ENCODE data around the gene EML5. TPM values are rescaled to one million over a fixed set of nuclear protein-coding genes. Genes with fewer than 3 reads are reported as not detected.

The EML5 gene
- total RNA-seq, 2 experiments from 2014 or later, result 3.8 to 3.9 TPM

DNA sequence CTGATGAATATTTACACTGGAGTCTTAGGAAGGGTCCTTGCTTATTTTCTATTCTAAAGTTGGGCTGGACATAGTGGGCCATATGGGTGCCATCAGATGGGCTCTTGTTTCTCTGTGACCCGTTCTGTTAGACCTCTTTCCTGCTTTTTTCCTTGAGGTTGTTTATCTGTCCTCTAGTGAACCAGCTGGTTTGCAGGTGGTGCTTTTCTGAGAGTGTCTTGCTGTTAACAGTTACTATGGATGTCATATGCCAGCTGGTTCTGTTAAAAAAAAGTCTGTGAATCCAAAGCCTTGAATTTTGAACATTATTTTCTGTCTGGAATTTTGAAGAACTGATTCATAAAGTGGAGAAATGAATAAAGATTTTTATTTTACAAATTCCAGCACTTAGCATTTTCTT lies 200.7 kb downstream of the EML5 start:
- POLR2A ChIA-PET, result no interaction called here
- CTCF ChIA-PET, result no interaction called here

DNA sequence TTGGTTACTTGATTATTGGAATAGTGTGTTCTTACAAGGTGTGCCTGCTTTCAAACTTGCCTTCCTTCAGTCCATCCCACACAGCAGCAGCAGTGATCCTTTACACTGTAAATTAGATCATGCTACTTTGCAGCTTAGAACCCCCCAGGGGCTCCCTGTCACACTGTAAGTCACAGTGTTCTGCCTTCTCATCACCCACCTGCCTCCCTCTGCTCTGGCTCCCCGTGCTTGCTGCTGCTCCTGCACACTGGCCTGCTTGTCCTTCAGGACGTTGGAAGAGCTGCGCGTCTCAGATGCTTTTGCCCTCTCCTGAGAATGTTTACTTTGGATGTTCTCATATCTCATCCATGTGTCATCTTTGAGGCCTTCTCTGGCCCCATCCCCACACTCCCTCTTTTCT lies 202.6 kb downstream of the EML5 start:
- POLR2A ChIA-PET, result no interaction called here
- CTCF ChIA-PET, result no interaction called here

DNA sequence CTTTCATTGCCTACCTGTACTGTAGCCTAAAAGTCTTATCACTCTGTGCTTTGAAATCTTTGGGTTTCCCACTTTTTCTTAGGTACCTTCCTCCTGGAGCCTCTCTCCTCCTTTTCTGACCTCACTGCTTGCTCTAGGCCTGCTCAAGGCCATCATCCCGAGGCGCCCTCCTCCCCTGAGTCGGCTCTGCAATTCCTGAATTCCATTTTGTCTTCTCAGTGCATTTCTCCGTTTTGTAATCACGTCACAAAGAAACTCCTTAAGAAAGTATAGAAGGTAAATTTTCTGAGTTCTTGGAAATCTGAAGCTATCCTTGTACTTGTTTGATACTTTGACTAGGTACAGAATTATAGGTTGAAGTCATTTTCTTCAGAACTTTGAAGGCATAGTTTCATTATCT lies 204.7 kb downstream of the EML5 start:
- POLR2A ChIA-PET, result no interaction called here
- CTCF ChIA-PET, result no interaction called here

DNA sequence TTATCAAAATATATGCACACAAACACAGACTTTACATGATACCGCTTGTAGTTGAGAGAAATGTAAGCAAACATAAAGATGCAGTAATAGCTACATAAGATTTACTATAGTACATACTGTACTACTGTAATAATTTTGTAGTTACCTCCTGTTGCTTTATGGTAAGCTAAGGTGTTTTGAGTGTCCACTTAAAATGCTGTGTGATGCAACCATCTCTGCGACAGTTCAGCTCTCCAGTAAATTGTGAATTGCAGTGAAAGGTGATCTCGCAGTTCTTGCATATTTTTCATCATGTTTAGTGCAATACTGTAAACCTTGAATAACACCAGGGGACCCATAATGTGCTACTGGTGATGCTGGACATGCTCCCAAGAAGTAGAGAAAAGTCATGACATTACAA lies 208.3 kb downstream of the EML5 start:
- ChIA-PET CTCF (interaction anchor here (1.8 kb wide), 1 partner anchor 10 kb away, joined by 4 read pairs; no protein-coding TSS in a partner anchor), POLR2A (no interaction called here)

DNA sequence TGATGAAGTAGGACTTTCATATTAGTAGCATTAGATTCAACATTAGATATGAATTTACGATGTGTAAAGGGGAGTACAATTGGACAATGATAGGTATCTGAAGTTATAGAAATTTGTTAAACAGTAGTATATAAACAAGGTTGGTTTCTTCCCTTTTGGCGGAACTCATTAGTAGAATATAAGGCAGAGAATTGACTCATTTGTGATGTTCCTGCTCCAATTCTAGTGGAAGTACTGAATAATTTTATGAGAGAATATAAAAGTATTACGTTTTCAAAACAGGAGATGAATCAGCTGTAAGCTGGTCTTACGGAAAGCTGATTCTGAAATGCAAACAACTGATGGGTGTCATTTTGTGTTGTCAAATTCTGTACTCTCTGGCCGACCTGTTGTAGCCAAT lies 216.5 kb downstream of the EML5 start:
- POLR2A ChIA-PET, result no interaction called here
- CTCF ChIA-PET, result no interaction called here

DNA sequence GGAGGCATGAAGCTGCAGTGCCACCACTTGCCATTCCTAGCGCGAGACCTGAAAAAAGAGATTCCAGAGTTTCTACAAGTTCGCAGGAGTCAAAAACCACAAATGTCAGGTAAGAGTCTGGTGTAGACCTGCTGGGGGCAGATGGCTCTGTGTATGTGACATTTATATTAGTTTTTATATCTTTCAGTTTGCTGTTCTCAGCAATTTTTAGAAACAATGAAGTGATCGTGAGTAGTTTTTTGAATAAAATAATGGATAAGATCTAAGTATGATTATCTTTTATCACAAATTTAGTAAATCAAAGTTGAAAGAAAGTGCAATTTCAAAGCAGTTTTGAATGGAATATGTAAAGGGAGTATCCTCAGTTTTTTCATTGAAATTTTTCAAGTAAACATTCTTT lies 220.6 kb downstream of the EML5 start:
- POLR2A ChIA-PET, result no interaction called here
- CTCF ChIA-PET, result no interaction called here

DNA sequence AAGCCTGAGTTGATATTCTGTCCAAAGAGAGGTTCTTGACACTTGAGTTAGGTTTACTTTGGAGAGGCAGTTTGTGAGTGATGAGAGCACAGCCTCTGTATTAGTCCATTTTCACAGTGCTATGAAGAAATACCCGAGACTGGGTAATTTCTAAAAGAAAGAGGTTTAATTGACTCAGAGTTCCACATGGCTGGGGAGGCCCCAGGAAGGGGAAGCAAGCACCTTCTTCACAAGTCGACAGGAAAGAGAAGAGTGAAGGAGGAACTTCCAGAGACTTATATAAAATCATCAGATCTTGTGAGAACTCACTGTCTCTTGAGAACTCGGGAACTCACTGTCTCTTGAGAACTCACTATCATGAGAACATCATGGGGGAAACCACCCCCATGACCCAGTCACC lies 224.6 kb downstream of the EML5 start:
- ChIA-PET POLR2A (no interaction called here), CTCF (no interaction called here)

DNA sequence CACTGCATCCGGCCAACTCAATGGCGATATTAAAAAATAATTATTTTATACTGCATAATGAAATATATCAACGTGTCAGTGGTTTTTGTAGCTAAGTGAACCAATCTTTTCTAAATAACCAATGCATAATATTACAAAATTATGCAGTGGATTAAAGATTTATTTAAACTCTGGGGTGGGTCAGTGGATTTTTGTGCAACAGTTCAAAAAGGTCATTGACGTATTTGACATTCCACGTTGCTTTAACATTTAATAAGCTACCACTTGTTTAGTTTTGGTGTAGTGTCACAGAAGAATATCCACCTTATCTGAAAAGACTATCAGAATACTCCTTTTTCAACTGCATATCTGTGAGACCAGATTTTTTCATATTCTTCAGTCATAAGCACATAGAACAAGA lies 227.3 kb downstream of the EML5 start:
- POLR2A ChIA-PET, result interaction anchor here (0.8 kb wide), 1 partner anchor 43 kb away, joined by 3 read pairs; no protein-coding TSS in a partner anchor
- CTCF ChIA-PET, result no interaction called here

DNA sequence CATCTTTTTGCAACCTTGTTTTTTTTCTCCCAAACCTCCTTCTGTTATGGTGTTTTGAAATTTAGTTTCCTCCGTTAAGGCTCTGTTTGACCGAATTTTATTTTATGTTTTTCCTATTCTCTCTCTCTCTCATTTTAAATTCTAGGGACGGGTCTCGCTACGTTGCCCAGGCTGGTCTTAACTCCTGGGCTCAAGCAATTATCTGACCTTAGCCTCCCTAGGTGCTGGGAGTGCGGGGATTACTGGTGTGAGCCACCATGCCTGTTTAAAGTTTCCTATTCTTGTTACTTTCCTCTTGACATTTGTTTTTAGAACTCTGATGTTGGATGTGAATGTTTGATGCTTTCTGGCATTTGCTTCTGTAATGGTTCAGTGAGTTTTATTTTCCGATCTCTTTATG lies 228.9 kb downstream of the EML5 start:
- ChIA-PET CTCF (no interaction called here), POLR2A (no interaction called here)

DNA sequence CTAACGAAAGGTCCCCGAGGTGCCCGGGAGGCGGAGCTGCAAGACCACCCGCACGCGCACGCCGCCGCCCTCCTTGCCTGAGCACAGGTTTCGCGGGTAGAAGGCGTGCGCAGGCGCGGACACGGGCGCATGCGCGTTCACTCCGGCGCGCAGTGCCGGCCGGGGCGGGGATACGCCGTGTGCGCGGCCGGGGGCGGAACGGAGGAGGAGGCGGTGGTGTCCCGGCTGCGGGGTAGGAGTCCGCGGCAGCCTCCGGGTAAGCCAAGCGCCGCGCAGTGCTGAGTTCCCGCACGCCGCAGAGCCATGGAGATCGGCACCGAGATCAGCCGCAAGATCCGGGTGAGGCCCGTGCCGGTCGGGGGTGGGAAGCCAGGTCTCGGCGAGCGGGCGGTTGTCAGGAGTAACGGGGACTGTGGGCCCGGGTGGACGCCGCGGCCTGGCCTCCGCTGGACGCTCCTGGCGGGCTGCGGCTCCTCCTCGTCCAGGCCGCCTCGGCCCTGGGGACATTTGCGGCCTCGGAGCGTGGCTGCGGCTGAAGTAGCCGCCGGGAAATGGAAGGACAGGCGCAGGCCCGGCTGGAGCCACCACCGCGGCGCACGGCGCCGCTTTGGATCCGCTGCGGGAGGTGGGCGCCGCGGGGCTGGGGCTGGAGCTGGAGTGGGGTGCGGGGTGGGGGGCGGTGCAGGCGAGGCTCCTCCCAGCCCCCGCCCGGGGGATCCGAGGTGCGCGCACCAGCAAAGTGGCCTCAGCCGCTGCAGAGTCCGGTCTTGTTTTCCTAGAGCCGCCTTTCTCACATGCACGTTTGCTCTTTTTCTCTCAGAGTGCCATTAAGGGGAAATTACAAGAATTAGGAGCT lies 229.7 kb downstream of the EML5 start, which contains the start of gene ZC3H14:
ZC3H14 (plus strand) TSS at position 207 of the 856 bp plus-strand sequence; CDS start at position 304, 97 bp downstream.
- CTCF ChIA-PET, result no interaction called here
- POLR2A ChIA-PET, result no interaction called here

DNA sequence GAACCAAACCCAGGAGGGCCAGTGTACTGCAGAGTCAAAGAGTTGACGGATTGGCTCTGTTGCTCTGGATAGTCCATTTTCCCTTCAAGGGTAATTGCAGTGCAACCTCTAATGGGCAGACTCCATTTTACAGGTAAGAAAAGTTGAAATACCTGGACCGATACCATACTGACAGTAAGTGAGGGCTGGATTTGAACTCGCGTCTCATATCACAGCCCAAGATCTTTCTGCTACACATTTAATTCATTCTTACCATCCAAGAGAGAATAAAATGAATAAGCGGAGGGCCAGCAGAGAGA lies 230.3 kb downstream of the EML5 start:
- ChIA-PET POLR2A (no interaction called here), CTCF (no interaction called here)

Other genes with a start within 250 kb of the EML5 start
- under 1 TPM; 0.19 to 0.30 TPM for gene PTPN21, start 237.9 kb downstream of the EML5 start, total RNA-seq
- gene ZC3H14, start 229.9 kb downstream of the EML5 start, total RNA-seq, result 10 to 100 TPM; 51.8 to 52.5 TPM
- 1 to 10 TPM; 7.1 to 7.4 TPM for gene TTC8, start 31.7 kb upstream of the EML5 start, total RNA-seq